Measurements from ENCODE around the gene LTBR. TPM values are rescaled to one million over a fixed set of nuclear protein-coding genes. Genes with fewer than 3 reads are reported as not detected.

LTBR gene
- total RNA-seq, 1 donor from 2014 or later, result 156 TPM

- H3K4me1 ChIP-seq, result no peaks in the 10 kb centered on the region
- DNase-seq (no peak), ATAC-seq (peak; percentile 94)
- H3K36me3 ChIP-seq, result no peaks in the 10 kb centered on the region
- intact Hi-C loops (cut with DNase I), result no loop called here
- H3K9me3 ChIP-seq, result no peaks in the 10 kb centered on the region
- no peak overlapping the region for H3K4me3 ChIP-seq
- no peaks in the 10 kb centered on the region for H3K27me3 ChIP-seq
- TF ChIP-seq CTCF (IDR thresholded peaks at IDR 0.05), result no peak
- H3K27ac ChIP-seq, result no peak overlapping the region
These were observed 32.6 kb downstream of the LTBR start for GRCh38 chr12:6416596-6416995.

GRCh38 chr12:6418796-6419195, 34.8 kb downstream of the LTBR start:
- H3K36me3 ChIP-seq, result no peaks in the 10 kb centered on the region
- no peaks in the 10 kb centered on the region for H3K27me3 ChIP-seq
- H3K4me1 ChIP-seq, result peaks cover 5% of the 10 kb centered on the region
- no peak overlapping the region for H3K4me3 ChIP-seq
- intact Hi-C loops (cut with DNase I), result no loop called here
- ATAC-seq (no peak), DNase-seq (no peak)
- TF ChIP-seq CTCF (IDR thresholded peaks at IDR 0.05), result no peak
- no peak overlapping the region for H3K27ac ChIP-seq
- no peaks in the 10 kb centered on the region for H3K9me3 ChIP-seq

GRCh38 chr12:6420364-6420763, 36.4 kb downstream of the LTBR start:
- Histone ChIP-seq H3K4me1 (peaks cover 8% of the 10 kb centered on the region), H3K36me3 (no peaks in the 10 kb centered on the region), H3K9me3 (no peaks in the 10 kb centered on the region), H3K27me3 (no peaks in the 10 kb centered on the region), H3K27ac (no peak overlapping the region), H3K4me3 (no peak overlapping the region)
- no peak for ATAC-seq
- DNase-seq, result no peak
- TF ChIP-seq CTCF (IDR thresholded peaks at IDR 0.05), result no peak
- intact Hi-C loops (cut with DNase I), result no loop called here

- intact Hi-C loops (cut with DNase I), result no loop called here
These were observed 39.5 kb downstream of the LTBR start for GRCh38 chr12:6423267-6424007.

GRCh38 chr12:6424008-6424347, 40.0 kb downstream of the LTBR start:
- Histone ChIP-seq H3K4me3 (no peak overlapping the region), H3K27me3 (no peaks in the 10 kb centered on the region), H3K36me3 (no peaks in the 10 kb centered on the region), H3K4me1 (peaks cover 8% of the 10 kb centered on the region), H3K27ac (no peak overlapping the region), H3K9me3 (no peaks in the 10 kb centered on the region)
- no peak for TF ChIP-seq CTCF (IDR thresholded peaks at IDR 0.05)
- ATAC-seq (no peak), DNase-seq (no peak)
- intact Hi-C loops (cut with DNase I), result no loop called here

More at GRCh38 chr12:6423267-6424007, 39.5 kb downstream of the LTBR start:
- TF ChIP-seq CTCF (IDR thresholded peaks at IDR 0.05), result peak; percentile 89
- no peaks in the 10 kb centered on the region for H3K9me3 ChIP-seq
- ATAC-seq, result peak; percentile 99
- peaks cover 8% of the 10 kb centered on the region for H3K4me1 ChIP-seq
- H3K4me3 ChIP-seq, result no peak overlapping the region
- H3K27ac ChIP-seq, result no peak overlapping the region
- H3K27me3 ChIP-seq, result no peaks in the 10 kb centered on the region
- no peaks in the 10 kb centered on the region for H3K36me3 ChIP-seq
- peak; percentile 87 for DNase-seq

- DNase-seq, result no peak
- ATAC-seq, result no peak
- no peak overlapping the region for H3K4me3 ChIP-seq
- TF ChIP-seq CTCF (IDR thresholded peaks at IDR 0.05), result no peak
- no peaks in the 10 kb centered on the region for H3K36me3 ChIP-seq
- H3K4me1 ChIP-seq, result peaks cover 9% of the 10 kb centered on the region
- no peaks in the 10 kb centered on the region for H3K9me3 ChIP-seq
- no peak overlapping the region for H3K27ac ChIP-seq
- intact Hi-C loops (cut with DNase I), result no loop called here
- H3K27me3 ChIP-seq, result no peaks in the 10 kb centered on the region
These were observed 40.9 kb downstream of the LTBR start for GRCh38 chr12:6424866-6425265.
